Activated naive CD4-positive, alpha-beta T cell treated with anti-CD3 and anti-CD28 coated beads, Interleukin-2, amount 50 U/mL, for 16 hours (primary cell): ENCODE data around the gene FUT3.
"Not testable (repeated sequence)": the region's sequence is repeated elsewhere in the genome, so short reads cannot be mapped to it uniquely, and the experiment has no call there.

Experiments used
- DNase-seq: peaks from one replicate; pipeline ENCODE4 v3.0.0-alpha.2; 2020

The FUT3 gene

GRCh38 chr19:5851302-5851701 lies at the start of gene FUT3:
TSS of gene FUT3 (minus strand) at chr19:5851449.
- no peak for DNase-seq

GRCh38 chr19:5900976-5901375 lies 49.7 kb upstream of the FUT3 start:
- DNase-seq: no peak

GRCh38 chr19:5899728-5900526 lies 48.7 kb upstream of the FUT3 start:
- no peak for DNase-seq

GRCh38 chr19:5897189-5897969 lies 46.1 kb upstream of the FUT3 start:
- no peak for DNase-seq

GRCh38 chr19:5896365-5897076 lies 45.3 kb upstream of the FUT3 start:
- DNase-seq: no peak

DNA sequence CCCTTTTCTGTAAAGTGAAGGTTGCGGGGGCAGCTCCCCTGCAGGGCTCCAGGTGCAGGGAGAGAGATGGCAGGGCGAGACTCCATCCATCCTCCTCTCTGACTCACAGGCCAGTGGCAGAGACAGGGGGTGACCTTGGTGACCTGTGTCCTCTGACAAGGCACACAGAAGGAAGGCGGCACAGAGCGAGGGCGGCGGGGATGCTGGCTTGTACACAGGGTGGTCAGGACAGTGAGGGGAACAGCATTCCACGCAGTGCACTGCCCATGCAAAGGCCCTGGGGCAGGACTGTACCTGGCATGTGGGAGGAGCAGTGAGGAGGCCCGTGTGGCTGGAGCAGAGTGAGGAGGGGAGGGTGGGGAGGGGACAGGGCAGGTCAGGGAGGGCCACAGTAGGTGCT lies 44.6 kb upstream of the FUT3 start:
- DNase-seq: no peak

GRCh38 chr19:5895409-5895808 lies 44.2 kb upstream of the FUT3 start:
- no peak for DNase-seq

DNA sequence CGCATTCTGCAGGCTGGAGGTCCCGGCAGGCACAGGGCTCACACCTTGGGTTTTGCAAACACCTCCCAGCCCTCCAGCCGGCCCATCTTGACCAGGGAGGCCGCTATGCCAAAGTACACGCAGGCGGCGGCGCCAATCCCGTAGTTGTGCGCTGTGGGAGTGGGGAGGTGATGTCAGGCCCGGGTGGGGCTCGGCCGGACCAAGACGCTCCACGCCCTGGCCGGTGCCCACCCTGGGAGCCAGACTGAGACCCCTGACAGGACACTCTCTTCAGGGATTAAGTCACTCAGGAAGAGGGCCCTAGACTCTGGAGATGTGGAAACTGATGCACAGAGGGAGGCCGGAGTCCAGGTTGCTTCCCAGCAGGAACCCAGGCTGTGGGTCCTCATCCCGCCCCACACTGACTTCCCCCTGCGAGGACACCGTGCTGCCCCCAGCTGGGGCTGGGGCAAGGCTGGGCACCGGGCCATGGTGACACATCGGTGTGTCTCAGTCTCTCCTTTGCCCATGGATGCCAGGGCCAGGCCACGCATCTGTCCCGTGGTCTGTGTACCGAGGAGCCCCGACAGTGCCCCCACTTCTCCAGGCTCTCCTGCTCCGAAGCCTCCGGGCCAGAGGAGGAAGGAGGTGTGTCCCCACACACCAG lies 43.6 kb upstream of the FUT3 start:
- DNase-seq: no peak

- DNase-seq: no peak
Measured at GRCh38 chr19:5893907-5894703, 42.9 kb upstream of the FUT3 start.

DNA sequence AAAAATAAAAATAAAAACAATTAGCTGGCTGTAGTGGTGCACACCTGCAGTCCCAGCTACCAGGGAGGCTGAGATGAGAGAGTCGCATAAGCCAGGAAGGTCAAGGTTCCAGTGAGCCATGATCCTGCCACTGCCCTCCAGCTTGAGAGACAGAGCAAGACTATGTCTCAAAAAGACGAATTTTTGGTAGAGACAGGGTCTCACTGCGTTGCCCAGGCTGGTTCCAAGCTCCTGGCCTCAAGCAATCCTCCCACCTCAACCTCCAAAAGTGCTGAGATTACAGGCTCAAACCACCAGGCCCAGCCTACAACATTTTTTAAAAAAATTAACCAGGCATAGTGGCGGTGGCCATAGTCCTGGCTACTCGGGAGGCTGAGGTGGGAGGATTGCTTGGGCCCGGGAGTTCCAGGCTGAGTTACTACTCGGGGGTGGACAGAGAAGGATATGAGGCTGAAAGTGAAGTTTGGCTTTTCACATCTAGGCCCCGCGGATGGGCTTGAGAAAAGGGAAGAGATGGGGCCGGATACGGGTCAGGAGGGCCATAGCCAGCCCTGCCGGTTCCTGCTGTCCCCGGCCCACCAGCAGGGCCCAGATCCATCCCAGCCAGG lies 42.2 kb upstream of the FUT3 start:
- no peak for DNase-seq

DNA sequence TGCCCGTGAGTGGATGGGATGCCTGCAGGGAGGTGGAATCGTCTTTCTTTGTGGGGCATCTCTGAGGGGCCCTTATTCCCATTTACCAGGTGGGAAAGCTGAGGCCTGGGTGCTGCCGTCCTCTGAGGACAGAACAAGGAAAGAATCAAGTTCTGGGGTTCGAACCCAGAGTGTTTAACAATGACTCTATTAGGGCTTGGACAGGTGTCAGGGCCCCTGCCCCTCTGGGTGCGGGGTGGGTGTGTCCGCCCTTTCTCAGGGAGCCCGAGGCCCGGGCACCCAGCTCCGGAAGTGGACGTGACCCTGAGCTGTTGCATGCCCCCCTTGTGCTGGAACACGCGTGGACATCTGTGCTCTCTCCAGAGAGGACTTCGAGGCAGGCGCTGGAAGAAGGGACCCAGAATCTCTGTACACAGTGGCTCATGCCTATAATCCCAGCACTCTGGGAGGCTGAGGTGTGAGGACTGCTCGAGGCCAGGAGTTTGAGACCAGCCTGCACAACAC lies 41.6 kb upstream of the FUT3 start:
- DNase-seq: no peak

DNA sequence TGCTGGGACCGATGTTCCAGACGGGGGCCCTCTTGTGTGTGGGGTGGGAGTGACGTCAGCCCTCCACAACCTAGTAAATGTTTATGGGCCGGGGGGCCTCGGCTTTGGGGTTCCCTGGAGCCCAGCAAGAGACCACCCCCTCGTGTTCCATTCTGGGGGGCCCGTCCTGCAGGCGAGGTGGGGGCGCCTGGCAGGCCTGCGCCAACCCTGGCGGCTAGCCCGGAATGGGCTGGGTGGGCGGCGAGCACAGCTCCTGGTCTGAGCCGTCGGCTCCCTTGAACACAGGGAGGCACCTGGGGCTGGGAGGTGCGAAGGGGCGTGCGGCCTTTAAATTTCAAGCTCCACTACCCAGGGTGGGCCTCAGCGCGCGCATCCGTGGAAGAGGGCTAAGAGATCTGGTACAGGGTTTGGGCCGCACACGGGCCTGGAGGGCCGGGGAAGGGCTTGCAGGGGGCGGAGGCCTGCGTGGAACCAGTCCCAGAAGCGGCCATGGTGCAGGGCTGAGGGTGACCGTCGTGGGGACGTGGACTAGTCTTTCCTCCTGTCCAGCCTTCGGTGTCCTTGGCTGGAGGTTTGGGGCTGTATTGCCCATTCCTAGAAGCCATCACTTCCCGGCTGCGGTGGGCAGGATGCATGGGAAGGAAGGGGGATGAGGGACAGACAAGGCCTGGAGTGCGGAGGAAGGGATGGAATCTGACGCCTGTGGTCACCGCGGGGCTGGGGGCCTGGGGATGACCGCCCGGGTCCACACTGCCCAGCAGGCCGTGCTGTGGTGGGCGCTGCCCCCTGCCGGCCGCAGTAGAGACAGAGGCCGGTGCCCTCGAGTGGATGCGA lies 40.9 kb upstream of the FUT3 start:
- no peak for DNase-seq

DNA sequence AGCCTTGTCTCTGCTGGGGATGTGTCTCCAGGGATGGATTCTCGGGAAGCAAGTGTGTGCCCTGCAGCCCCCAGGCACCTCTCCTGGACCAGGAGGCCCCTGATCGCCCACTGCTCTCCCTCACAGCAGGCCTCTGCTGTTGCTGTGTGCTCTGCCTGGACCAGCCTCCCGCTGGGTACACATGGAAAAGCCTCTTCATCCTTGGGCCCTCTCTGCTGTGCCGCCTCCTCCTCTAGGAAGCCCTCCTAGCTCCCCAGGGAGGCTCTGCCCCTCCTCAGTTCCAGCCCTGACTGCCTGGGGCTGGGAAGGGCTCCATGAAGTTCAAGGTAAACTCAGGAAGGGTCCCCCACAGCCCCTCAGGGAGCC lies 40.3 kb upstream of the FUT3 start:
- DNase-seq: no peak

- no peak for DNase-seq
Measured at GRCh38 chr19:5890099-5890498, 38.9 kb upstream of the FUT3 start.

- DNase-seq: no peak
Measured at GRCh38 chr19:5889288-5889971, 38.2 kb upstream of the FUT3 start.

GRCh38 chr19:5884065-5884811 lies 33.0 kb upstream of the FUT3 start:
- DNase-seq: not testable (repeated sequence)

DNA sequence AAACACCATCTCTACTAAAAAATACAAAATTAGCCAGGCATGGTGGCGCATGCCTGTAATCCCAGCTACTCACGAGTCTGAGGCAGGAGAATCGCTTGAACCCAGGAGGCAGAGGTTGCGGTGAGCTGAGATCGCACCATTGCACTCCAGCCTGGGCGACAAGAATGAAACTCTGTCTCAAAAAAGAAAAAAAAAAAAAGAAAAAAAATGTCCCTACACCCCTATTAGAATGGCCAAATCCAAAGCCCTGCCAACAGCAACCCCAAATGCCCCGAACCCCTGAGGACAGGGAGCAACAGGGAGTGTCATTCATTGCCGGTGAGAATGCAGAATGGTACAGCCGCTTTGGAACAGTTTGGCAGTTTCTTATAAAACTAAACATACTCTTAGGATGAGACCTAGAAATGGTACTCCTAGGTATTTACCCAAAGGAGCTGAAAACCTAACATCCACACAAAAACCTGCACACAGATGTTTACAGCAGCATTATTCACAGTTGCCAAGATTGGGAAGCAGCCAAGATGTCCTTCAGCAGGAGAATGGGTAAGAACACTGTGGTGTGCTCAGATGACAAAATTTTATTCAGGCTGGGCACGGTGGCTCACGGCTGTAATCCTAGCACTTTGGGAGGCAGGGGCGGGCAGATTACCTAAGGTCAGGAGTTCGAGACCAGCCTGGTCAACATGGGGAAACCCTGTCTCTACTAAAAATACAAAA lies 32.1 kb upstream of the FUT3 start:
- DNase-seq: not testable (repeated sequence)

DNA sequence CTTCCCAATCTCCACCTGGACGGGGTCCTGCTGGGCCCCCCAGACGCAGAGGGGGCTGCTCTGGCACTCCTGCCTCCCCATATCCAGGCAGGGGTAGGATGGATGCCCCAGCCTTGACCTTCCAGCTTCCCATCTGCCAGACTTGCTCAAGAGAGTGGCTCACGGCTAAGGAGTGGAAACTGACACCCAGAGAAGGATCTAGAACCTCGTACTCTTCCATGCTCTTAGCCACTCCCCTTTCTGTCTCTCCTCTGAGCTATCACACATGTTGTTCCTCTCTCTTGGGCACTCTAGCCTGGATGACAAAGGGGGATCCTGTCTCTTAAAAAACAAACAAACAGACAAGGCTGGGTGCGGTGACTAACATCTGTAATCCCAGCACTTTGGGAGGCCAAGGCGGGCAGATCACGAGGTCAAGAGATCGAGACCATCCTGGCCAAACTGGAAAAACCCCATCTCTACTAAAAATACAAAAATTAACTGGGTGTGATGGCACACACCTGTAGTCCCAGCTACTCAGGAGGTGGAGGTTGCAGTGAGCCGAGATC lies 31.2 kb upstream of the FUT3 start:
- no peak for DNase-seq
